COLO829 (cell line): Measurements from ENCODE around the gene KRTAP20-2.

Source experiments
- DNase-seq: peaks from one replicate; pipeline ENCODE4 v3.0.0; 2012; ENCODE audit warnings: low spot score

Gene KRTAP20-2

DNA sequence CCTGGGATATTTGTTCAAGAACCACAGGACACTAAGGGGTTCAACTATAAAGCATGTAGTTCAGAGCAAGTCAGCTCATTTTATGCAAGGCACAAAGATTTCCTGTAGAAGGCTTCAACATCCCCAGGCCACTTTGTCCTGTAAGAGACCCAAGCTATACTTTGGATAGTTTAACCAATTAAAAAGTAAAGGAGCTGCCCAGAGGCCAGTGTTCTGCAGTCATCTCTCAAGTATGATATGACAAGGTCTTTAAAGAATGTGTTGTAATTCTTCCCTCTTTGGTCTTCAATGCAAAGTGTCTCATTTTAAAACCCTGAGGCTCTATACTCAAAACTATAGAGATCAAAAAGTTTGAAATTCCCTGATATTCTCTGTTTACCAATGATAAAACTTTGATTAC lies 41.7 kb downstream of the KRTAP20-2 start:
- no peak for DNase-seq

- peak; percentile 74 for DNase-seq
These were observed 45.6 kb downstream of the KRTAP20-2 start for GRCh38 chr21:30680586-30680985.

- no peak for DNase-seq
These were observed 49.5 kb downstream of the KRTAP20-2 start for GRCh38 chr21:30684506-30684905.
